KG1 (cell line): ENCODE data around the gene BMP2.

Experiments
- DNase-seq: peaks from one replicate; lab custom pipeline; 2025; lab: John Stamatoyannopoulos, UW

Gene BMP2

GRCh38 chr20:6768228-6769140, 998 bp downstream of the BMP2 start:
- no peak for DNase-seq

GRCh38 chr20:6769903-6770785, 2.7 kb downstream of the BMP2 start:
- no peak for DNase-seq

- DNase-seq = no peak
Measured at GRCh38 chr20:6770786-6771100, 3.3 kb downstream of the BMP2 start.

GRCh38 chr20:6780433-6781190, 13.1 kb downstream of the BMP2 start:
- DNase-seq = no peak

- no peak for DNase-seq
Measured at GRCh38 chr20:6783752-6784151, 16.3 kb downstream of the BMP2 start.

GRCh38 chr20:6784210-6784631, 16.7 kb downstream of the BMP2 start:
- DNase-seq = no peak

DNA sequence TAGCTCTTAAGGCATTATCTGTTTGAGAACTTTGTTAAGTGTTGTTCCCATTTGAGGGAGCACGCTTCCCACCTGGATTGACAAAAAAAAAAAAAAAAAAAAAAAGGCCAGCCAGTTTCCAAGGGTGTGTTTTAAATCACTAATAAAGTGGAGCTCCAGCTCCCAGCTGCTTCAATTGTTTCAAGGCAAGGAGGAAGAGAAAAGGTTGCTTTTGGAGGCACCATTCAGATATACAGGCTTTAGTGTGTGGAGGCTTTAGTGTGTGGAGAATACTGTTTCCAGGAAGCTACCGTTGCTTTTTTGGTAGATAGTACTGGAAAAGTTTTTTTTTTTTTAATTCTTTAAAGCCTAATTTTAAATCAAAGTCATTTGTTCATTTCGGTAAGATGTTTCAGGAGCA, 17.3 kb downstream of the BMP2 start:
- no peak for DNase-seq

GRCh38 chr20:6786548-6786947, 19.1 kb downstream of the BMP2 start:
- no peak for DNase-seq

DNA sequence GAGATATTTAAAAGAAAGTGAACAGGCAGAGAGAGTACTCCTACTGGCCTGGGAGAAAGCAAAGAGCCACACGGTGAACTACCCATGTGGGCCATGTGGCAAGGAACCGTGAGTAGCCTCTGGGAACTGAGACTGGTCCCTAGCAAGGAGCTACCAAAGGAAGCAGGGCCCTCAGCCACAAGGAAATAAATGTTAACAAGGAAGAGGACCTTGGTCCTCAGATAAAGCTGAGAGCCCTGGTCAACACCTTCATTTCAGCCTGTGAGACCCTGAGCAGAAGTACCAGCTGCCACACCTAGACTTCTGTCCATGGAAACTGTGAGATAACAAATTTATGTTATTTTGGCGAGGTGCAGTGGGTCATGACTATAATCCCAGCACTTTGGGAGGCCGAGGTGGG, 25.3 kb downstream of the BMP2 start:
- DNase-seq = no peak

- no peak for DNase-seq
Measured at GRCh38 chr20:6802227-6802626, 34.7 kb downstream of the BMP2 start.

DNA sequence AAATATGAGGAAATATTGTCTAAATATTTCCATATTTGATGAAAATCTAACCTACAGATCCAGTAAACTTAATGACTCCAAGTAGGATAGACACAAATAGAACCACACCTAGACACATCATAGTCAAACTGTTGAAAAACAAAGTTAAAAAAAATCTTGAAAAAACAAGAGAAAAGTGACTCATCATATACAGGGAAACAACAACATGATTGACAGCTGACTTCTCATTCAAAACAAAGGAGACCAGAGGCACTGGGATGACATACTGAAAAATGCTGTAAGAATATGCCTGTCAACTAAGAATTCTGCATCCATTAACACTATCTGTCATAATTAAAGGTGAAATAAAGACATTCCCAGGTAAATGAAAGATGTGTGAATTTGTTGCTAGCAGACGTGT, 38.8 kb downstream of the BMP2 start:
- no peak for DNase-seq

DNA sequence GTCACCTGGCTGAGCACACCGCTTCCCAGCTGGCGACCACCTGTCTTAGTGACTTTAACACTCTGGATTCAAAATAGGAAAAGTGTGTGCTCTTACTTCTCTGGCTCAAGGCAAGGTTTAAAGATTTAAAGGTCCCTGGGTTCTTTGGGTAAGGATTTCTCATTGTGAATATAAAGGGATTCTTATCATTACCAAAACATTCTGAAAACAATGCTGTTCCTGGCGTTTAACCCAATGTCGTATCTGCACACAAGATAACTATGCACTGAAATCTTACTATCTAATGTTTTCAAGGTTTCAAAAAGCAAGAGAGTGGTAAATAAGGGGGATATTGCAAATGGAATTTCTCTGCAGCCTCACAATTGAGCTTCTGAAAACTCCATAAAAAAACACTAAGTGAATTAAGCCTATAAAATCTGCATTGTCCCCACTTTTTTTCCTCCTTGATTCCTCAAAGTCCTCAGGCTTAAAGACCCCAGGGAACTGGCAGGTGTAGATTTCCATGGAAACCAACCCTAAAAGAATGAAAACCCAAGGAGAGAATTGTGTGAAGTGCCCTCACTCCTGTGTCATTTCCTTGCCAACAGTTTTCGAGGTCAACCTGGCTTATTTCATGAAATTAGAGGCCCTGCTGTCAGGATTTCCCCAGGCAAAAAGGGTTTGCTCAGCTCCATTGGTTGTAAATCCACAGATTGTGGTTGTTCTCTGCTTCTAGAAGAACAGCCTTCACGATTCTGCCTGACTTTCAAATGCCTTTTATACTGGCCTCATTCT, 44.0 kb downstream of the BMP2 start:
- no peak for DNase-seq

DNA sequence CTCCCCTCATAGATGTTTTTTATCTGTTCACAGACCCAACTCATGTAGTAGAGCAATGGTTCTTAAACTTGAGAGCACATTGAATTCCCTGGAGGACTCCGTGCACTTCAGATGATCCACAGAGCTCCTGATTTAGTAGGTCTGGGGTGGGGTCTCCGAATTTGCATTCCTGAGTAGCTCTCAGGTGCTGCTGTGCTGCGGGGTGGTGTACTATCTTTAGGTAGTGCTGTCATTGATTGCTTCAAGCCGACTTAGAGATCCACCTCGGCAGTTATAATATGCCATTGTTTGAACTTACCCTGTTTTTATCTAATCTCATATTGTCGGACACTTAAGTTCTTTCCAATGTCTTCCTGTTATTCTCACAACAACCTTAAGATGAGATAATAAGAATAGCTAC, 45.0 kb downstream of the BMP2 start:
- no peak for DNase-seq

DNA sequence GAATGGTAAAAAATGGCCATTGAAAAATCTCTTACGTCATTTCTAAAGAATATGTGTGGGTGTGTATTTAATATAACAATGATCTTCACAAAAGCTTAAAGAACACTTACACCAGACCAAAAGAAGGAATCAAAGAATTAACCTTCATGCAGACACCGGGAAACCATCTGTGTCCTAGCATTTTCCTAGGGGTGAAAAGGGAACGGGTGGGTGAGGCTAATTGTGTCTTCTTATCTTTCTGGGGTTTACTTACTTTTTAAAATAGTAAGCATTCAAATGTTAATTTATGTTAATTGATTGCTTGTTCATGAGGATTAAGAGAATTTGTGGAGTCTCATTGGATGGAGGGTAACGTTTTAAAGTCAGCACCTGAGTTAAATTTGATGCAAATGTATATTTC, 47.5 kb downstream of the BMP2 start:
- DNase-seq = no peak

GRCh38 chr20:6818033-6818808, 50.7 kb downstream of the BMP2 start:
- DNase-seq = no peak

GRCh38 chr20:6819599-6819998, 52.1 kb downstream of the BMP2 start:
- DNase-seq = no peak

DNA sequence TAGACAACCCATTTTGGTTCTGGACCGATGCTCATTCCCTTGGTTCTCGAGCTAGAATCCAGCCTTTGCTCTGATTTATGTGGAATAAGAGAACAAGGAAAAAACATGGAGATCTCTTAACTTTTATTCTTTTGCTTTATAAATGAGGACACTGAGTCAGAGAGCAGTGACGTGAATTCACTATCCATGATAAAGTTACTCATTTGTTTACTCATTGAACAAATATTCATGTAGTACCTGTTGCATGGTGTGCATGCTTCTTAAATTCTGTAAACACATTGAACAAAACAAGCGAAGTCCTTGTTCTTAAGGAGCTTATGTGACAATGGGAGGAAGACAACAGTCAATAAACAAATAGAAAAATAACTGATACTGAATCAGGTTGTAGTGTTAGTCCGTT, 56.9 kb downstream of the BMP2 start:
- no peak for DNase-seq

GRCh38 chr20:6827472-6827871, 60.0 kb downstream of the BMP2 start:
- DNase-seq = no peak

DNA sequence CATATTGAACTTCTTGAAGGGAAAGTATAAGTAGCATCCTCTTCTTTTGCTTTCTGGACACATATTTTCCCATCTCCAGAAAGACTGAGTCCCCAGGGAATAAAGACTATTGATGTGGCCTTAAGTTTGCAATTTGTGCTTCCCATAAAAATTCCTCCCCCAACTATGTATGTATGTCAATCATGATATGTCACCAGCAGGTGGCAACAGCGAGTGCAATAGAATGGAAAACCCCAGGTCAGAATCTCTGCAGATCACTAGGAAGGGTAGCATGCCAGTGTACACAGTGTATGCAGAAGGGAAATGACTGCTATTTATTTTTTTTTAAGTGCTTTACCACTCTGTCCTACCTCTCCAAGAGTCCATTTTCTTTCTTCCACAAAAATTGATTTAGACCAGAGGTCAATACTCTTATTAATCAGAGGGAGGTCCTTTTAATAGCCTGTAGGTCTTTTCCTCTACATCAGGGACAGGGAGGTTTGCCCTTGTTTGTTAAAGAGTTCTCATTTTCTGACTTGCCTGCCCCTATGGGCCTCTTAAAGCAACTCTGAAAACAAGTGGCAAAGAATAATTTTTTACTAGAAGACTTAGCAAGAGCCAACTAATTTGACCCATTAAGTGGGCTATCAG, 61.4 kb downstream of the BMP2 start:
- DNase-seq = peak; percentile 5

GRCh38 chr20:6829510-6830116, 62.1 kb downstream of the BMP2 start:
- DNase-seq = no peak
